Endothelial cell (in vitro differentiated cells): ENCODE results near the gene HDAC4. TPM values are rescaled to one million over a fixed set of nuclear protein-coding genes. Genes with fewer than 3 reads are reported as not detected.

ENCODE experiments used
- DNase-seq: peaks from one replicate; pipeline ENCODE4 v3.0.0; 2021; ENCODE audit warnings: low spot score
- H3K27ac Mint-ChIP-seq: one replicate; pipeline ENCODE4 v1.8.0; 2021; ENCODE audit warnings: mixed read lengths, inconsistent platforms; ENCODE audit not compliant: unreplicated experiment
- H3K27me3 Mint-ChIP-seq: one replicate; pipeline ENCODE4 v1.8.0; 2021; ENCODE audit warnings: mild to moderate bottlenecking, moderate library complexity, mixed read lengths, inconsistent platforms; ENCODE audit not compliant: unreplicated experiment
- H3K36me3 Mint-ChIP-seq: one replicate; pipeline ENCODE4 v1.8.0; 2021; ENCODE audit warnings: mild to moderate bottlenecking, low read depth, mixed read lengths, inconsistent platforms; ENCODE audit not compliant: unreplicated experiment
- H3K4me1 Mint-ChIP-seq: one replicate; pipeline ENCODE4 v1.8.0; 2021; ENCODE audit warnings: mild to moderate bottlenecking, mixed read lengths, inconsistent platforms; ENCODE audit not compliant: unreplicated experiment
- H3K4me3 Mint-ChIP-seq: one replicate; pipeline ENCODE4 v1.8.0; 2021; ENCODE audit warnings: mild to moderate bottlenecking, mixed read lengths, inconsistent platforms; ENCODE audit not compliant: unreplicated experiment
- H3K9me3 Mint-ChIP-seq: one replicate; pipeline ENCODE4 v1.8.0; 2021; ENCODE audit warnings: mixed read lengths, inconsistent platforms; ENCODE audit not compliant: unreplicated experiment
- total RNA-seq: library from RNA; stranded (reverse); fragmentation: NEBNext Ultra II Directional; extraction: Animal tissue kit (Norgen Biotek cat#: 25700); gene quantifications from one replicate; pipeline ENCODE4 v1.2.1, GENCODE V29; 2021; ENCODE audit not compliant: unreplicated experiment
- TF ChIP-seq, protein P1 (sequence below): fragments of 200-600 bp; sonication (generic); IDR thresholded peaks from one replicate; pipeline ENCODE4 v1.5.0; 2021; ENCODE audit warnings: antibody characterized with exemption; ENCODE audit not compliant: unreplicated experiment

HDAC4 gene
- total RNA-seq, 1 donor from 2014 or later: 26.0 TPM

GRCh38 chr2:239236043-239236807 lies 164.6 kb downstream of the HDAC4 start:
- TF ChIP-seq, protein P1, sequence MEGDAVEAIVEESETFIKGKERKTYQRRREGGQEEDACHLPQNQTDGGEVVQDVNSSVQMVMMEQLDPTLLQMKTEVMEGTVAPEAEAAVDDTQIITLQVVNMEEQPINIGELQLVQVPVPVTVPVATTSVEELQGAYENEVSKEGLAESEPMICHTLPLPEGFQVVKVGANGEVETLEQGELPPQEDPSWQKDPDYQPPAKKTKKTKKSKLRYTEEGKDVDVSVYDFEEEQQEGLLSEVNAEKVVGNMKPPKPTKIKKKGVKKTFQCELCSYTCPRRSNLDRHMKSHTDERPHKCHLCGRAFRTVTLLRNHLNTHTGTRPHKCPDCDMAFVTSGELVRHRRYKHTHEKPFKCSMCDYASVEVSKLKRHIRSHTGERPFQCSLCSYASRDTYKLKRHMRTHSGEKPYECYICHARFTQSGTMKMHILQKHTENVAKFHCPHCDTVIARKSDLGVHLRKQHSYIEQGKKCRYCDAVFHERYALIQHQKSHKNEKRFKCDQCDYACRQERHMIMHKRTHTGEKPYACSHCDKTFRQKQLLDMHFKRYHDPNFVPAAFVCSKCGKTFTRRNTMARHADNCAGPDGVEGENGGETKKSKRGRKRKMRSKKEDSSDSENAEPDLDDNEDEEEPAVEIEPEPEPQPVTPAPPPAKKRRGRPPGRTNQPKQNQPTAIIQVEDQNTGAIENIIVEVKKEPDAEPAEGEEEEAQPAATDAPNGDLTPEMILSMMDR: no peak
- Mint-ChIP-seq H3K36me3 (no peaks in the 10 kb centered on the region), H3K27me3 (no peaks in the 10 kb centered on the region), H3K27ac (no peak overlapping the region), H3K9me3 (no peaks in the 10 kb centered on the region), H3K4me3 (no peak overlapping the region), H3K4me1 (peaks cover 17% of the 10 kb centered on the region)
- DNase-seq: no peak

- Mint-ChIP-seq H3K4me3 (no peak overlapping the region), H3K4me1 (peaks cover 17% of the 10 kb centered on the region), H3K9me3 (no peaks in the 10 kb centered on the region), H3K36me3 (no peaks in the 10 kb centered on the region), H3K27ac (no peak overlapping the region), H3K27me3 (no peaks in the 10 kb centered on the region)
- TF ChIP-seq, protein P1: no peak
- DNase-seq: no peak
Observed at GRCh38 chr2:239235311-239235710, 165.5 kb downstream of the HDAC4 start.

DNA sequence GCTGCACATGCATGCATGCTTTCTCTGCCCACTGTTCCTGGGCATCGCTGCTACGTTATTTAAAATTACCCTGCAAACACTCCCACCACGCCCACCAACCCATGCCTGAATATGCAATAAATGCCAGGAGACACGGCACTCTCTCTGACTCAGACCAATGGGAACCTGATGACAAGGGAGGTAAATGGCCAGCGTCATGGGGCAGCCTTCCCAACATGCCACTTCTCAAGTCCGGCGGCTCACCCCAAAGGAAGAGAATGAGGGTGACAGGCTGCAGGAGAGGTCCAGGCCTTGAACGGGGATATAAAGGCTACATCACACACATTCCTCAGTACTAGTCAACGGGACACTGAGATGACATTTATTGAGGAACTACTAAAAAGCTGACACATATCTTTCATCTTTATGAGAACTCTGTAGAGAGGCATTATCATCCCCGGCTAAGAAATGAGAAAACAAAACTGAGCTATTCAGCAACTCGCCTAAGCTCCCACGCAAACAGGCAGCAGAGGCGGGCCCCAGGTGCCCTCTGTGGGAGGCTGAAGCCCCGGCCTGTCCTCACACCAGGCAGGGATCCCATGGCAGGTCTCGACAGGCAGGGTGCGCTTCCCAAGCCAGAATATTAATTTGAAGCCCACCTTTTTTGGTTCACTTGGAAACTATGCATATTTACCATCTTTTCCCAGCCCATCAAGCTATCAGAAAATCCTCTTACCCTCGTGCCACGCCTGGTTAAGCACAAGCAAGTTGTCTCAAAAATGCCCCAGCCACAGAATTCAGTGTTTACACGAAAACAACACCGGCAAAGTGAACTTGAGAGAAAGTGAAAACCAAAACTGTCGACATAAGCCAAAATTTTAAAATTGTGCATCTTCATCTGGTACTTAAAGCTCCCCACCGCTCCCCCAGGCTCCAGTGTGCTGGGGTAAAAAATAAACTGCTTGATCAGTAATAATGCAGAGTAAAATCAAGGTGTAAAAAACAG lies 166.3 kb downstream of the HDAC4 start:
- Mint-ChIP-seq H3K9me3 (no peaks in the 10 kb centered on the region), H3K36me3 (no peaks in the 10 kb centered on the region), H3K27me3 (no peaks in the 10 kb centered on the region), H3K27ac (no peak overlapping the region), H3K4me3 (no peak overlapping the region), H3K4me1 (peaks cover 11% of the 10 kb centered on the region)
- TF ChIP-seq, protein P1: no peak
- DNase-seq: no peak

DNA sequence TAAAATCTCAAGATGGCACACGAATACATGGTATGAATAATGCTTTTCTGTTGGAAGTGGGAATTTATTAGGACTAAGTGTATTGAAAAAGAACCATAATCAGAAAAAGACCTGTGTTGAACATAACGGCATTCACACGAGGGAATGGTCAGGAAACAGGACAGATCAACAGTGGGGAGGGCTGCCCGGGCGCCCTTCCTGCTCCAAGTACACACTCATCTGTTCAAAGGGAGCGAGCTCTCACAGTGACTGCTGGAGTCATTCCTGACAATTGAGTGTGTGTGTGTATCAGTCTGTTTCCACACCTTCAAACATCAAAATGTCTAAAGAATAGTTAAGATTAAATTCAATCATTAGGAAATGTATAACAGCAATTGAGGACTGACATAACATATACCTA lies 167.2 kb downstream of the HDAC4 start:
- Mint-ChIP-seq H3K4me1 (peaks cover 11% of the 10 kb centered on the region), H3K27ac (no peak overlapping the region), H3K36me3 (no peaks in the 10 kb centered on the region), H3K9me3 (no peaks in the 10 kb centered on the region), H3K4me3 (no peak overlapping the region), H3K27me3 (no peaks in the 10 kb centered on the region)
- TF ChIP-seq, protein P1: no peak
- DNase-seq: no peak

GRCh38 chr2:239232195-239232578 lies 168.6 kb downstream of the HDAC4 start:
- H3K4me3 Mint-ChIP-seq: no peak overlapping the region
- no peaks in the 10 kb centered on the region for H3K36me3 Mint-ChIP-seq
- peaks cover 11% of the 10 kb centered on the region for H3K4me1 Mint-ChIP-seq
- TF ChIP-seq, protein P1: no peak
- DNase-seq: no peak
- H3K27me3 Mint-ChIP-seq: peaks cover 2% of the 10 kb centered on the region
- no peaks in the 10 kb centered on the region for H3K9me3 Mint-ChIP-seq
- no peak overlapping the region for H3K27ac Mint-ChIP-seq
